H7 (cell line): ENCODE measurements around the gene MCM3. TPM values are rescaled to one million over a fixed set of nuclear protein-coding genes. Genes with fewer than 3 reads are reported as not detected.

Source experiments
- DNase-seq: peaks from one replicate; pipeline ENCODE4 v3.0.0; 2012
- H3K27me3 ChIP-seq: 2 replicates; pipeline ENCODE4 v1.6.0; 2011; ENCODE audit warnings: mild to moderate bottlenecking, low read length; ENCODE audit not compliant: control insufficient read depth, insufficient read depth
- H3K36me3 ChIP-seq: replicated peaks from 2 replicates; pipeline ENCODE4 v1.5.1; 2011; ENCODE audit warnings: low read length; ENCODE audit not compliant: control insufficient read depth, insufficient read depth
- H3K4me3 ChIP-seq: 2 replicates; pipeline ENCODE4 v1.5.1; 2011; ENCODE audit warnings: low read depth, mild to moderate bottlenecking, control low read depth, low read length, moderate library complexity; ENCODE audit not compliant: insufficient read depth
- total RNA-seq: library from RNA; depleted of rRNA; stranded (reverse); fragments of >200 nt; shearing (Covaris generic); gene quantifications from 2 replicates; pipeline ENCODE4 v1.2.3, GENCODE V29; 2014

The MCM3 gene
- total RNA-seq, 1 experiment from 2014 or later: 308 TPM

GRCh38 chr6:52285177-52286068 lies 881 bp upstream of the MCM3 start:
- H3K4me3 ChIP-seq: peak overlapping the region; percentile 39
- H3K27me3 ChIP-seq: no peaks in the 10 kb centered on the region
- no peak for DNase-seq
- H3K36me3 ChIP-seq: peaks cover 19% of the 10 kb centered on the region

GRCh38 chr6:52284131-52284459 lies 447 bp downstream of the MCM3 start:
- Histone ChIP-seq H3K36me3 (peaks cover 32% of the 10 kb centered on the region), H3K4me3 (peak overlapping the region; percentile 83), H3K27me3 (no peaks in the 10 kb centered on the region)
- peak; percentile 72 for DNase-seq

- H3K36me3 ChIP-seq: peaks cover 38% of the 10 kb centered on the region
- no peaks in the 10 kb centered on the region for H3K27me3 ChIP-seq
- peak overlapping the region; percentile 83 for H3K4me3 ChIP-seq
- no peak for DNase-seq
Measured at GRCh38 chr6:52283111-52283510, 1.4 kb downstream of the MCM3 start.

- DNase-seq: no peak
- H3K4me3 ChIP-seq: no peak overlapping the region
- no peaks in the 10 kb centered on the region for H3K27me3 ChIP-seq
- peaks cover 58% of the 10 kb centered on the region for H3K36me3 ChIP-seq
Measured at GRCh38 chr6:52276130-52276529, 8.4 kb downstream of the MCM3 start.

- H3K4me3 ChIP-seq: no peak overlapping the region
Measured at GRCh38 chr6:52271852-52272460, 12.6 kb downstream of the MCM3 start.

GRCh38 chr6:52263709-52264540 lies 20.6 kb downstream of the MCM3 start:
- Histone ChIP-seq H3K36me3 (peaks cover 48% of the 10 kb centered on the region), H3K27me3 (no peaks in the 10 kb centered on the region), H3K4me3 (no peak overlapping the region)
- DNase-seq: peak; percentile 66

More at GRCh38 chr6:52271852-52272460, 12.6 kb downstream of the MCM3 start:
- Histone ChIP-seq H3K36me3 (peaks cover 55% of the 10 kb centered on the region), H3K27me3 (no peaks in the 10 kb centered on the region)
- no peak for DNase-seq

DNA sequence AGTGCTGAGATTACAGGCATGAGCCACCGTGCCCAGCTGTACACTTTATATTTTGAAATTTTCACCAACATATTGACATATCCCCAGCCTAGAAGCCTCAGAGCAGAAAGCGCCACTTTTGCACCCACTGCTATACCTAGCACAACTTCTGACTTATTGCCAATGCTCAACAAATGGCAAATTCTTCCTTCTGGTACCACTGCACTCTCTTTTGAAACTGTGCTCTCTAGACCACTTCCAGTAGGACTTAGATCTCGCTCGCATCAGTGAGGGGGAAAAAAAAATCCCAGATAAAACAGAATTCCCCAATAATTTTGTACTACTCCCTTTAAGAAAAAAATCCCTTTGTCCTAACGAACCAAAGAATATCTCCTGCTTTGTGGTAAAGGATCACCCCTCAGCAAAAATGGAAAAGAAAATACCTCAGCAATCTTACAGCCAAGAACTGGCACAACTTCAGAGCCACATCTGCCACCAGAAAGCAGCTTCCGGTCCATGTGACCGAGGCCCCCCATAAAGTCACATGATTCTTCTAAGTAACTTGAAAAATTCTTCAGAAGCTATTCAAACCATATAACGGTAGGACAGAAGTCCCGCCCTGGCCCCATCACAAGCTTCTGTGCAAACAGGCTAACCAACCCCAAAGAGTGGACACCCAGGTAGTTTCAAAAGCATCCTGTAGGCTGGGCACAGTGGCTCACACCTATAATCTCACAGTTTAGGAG lies 21.8 kb downstream of the MCM3 start:
- no peak for DNase-seq
- Histone ChIP-seq H3K27me3 (no peaks in the 10 kb centered on the region), H3K36me3 (peaks cover 37% of the 10 kb centered on the region), H3K4me3 (no peak overlapping the region)

GRCh38 chr6:52261229-52261628 lies 23.3 kb downstream of the MCM3 start:
- H3K27me3 ChIP-seq: no peaks in the 10 kb centered on the region
- DNase-seq: no peak
- H3K36me3 ChIP-seq: peaks cover 30% of the 10 kb centered on the region
- no peak overlapping the region for H3K4me3 ChIP-seq

- Histone ChIP-seq H3K27me3 (no peaks in the 10 kb centered on the region), H3K4me3 (no peak overlapping the region), H3K36me3 (peaks cover 26% of the 10 kb centered on the region)
- no peak for DNase-seq
Measured at GRCh38 chr6:52260634-52261033, 23.9 kb downstream of the MCM3 start.

GRCh38 chr6:52255434-52255833 lies 29.1 kb downstream of the MCM3 start:
- Histone ChIP-seq H3K36me3 (no peaks in the 10 kb centered on the region), H3K27me3 (no peaks in the 10 kb centered on the region), H3K4me3 (no peak overlapping the region)
- no peak for DNase-seq

DNA sequence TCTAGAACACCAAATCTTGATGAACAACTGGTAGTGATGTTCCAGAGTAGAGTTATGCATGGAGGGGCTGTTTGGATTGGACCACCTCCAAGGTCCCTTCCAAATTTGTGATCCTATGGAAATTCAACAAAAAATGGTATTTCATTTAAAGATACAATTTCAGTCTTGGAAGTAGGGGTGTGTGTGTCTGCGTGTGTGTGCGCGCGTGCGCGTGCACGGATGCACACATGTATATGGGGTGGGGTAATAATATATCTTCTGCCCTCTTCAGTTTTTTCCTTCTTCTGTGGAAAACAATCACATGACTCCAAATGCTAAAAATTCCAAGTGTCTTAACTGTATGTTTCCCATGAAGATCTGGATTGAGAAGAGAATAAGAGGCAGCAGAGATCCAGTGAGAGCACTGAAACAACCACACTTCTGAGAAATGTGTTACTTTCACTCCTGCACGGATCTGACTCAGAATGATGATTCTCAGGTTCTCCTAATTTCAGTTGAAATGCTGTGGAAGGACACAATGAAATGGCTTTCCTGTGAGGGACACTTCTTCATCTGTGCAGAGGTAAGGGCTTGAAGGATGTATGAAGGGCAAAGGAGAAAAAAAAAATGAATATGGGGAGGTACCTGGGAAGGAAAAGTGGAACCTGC lies 29.7 kb downstream of the MCM3 start:
- no peaks in the 10 kb centered on the region for H3K36me3 ChIP-seq
- no peak overlapping the region for H3K4me3 ChIP-seq
- DNase-seq: no peak
- no peaks in the 10 kb centered on the region for H3K27me3 ChIP-seq

- no peaks in the 10 kb centered on the region for H3K27me3 ChIP-seq
- no peak overlapping the region for H3K4me3 ChIP-seq
- no peak for DNase-seq
- H3K36me3 ChIP-seq: no peaks in the 10 kb centered on the region
Measured at GRCh38 chr6:52253494-52253893, 31.0 kb downstream of the MCM3 start.

DNA sequence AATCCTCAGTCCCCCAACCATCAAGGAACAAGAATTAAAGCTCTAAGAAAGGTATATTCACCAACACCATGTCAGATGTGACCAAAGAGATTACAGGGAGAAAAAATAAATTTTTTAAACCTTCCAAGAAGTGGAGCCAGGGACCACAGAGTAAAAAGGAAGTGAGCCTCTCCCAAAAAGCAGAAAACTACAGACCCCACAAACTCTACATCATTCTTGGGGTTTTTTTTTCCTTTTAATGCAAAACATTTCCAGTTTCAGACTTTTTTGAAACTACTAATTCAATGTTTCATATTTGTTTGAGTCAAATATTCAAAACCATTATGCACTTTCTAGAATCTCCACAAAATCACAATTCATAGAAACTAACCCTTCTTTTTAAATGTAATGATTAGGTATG lies 33.4 kb downstream of the MCM3 start:
- DNase-seq: no peak
- no peak overlapping the region for H3K4me3 ChIP-seq
- H3K27me3 ChIP-seq: no peaks in the 10 kb centered on the region
- no peaks in the 10 kb centered on the region for H3K36me3 ChIP-seq

GRCh38 chr6:52249078-52249477 lies 35.5 kb downstream of the MCM3 start:
- no peak overlapping the region for H3K4me3 ChIP-seq
- no peaks in the 10 kb centered on the region for H3K36me3 ChIP-seq
- DNase-seq: no peak
- H3K27me3 ChIP-seq: no peaks in the 10 kb centered on the region
